Right atrium auricular region (tissue), 2 donors: ENCODE data around the gene ETV5. TPM values are rescaled to one million over a fixed set of nuclear protein-coding genes. Genes with fewer than 3 reads are reported as not detected.
"Not testable (repeated sequence)": the region's sequence is repeated elsewhere in the genome, so short reads cannot be mapped to it uniquely, and the experiment has no call there.

ENCODE experiments used
- DNase-seq: peaks from one replicate; pipeline ENCODE4 v3.0.0-alpha.2; 2019; ENCODE audit warnings: low spot score
- H3K27ac ChIP-seq, 2 donors: fragments of 200-600 bp; sonication (generic); 1 replicate in 1 of 2; 2 replicates in 1 of 2; pipeline ENCODE4 v1.5.1; 2016 to 2019
- H3K27me3 ChIP-seq, 2 donors: fragments of 200-600 bp; sonication (generic); one replicate each; pipeline versions ENCODE4 v1.5.1 to v1.6.0; 2017 to 2019
- H3K36me3 ChIP-seq: fragments of 200-600 bp; sonication (generic); one replicate; pipeline ENCODE4 v1.5.1; 2016
- H3K4me1 ChIP-seq, 2 donors: fragments of 200-600 bp; sonication (generic); one replicate each; pipeline versions ENCODE4 v1.5.1 to v1.6.0; 2017 to 2019
- H3K4me3 ChIP-seq, 2 donors: fragments of 200-600 bp; sonication (generic); 1 replicate in 1 of 2; 2 replicates in 1 of 2; pipeline ENCODE4 v1.5.1; 2017 to 2019; ENCODE audit warnings: mild to moderate bottlenecking in 1 of 2, moderate library complexity in 1 of 2
- H3K9me3 ChIP-seq, 2 donors: fragments of 200-600 bp; sonication (generic); one replicate each; pipeline ENCODE4 v1.5.1; 2019
- CTCF ChIP-seq, 2 donors: fragments of 200-600 bp; sonication (generic); IDR thresholded peaks; one replicate each; pipeline ENCODE4 v1.5.1; 2019; ENCODE audit warnings: antibody characterized with exemption in 2 of 2
- total RNA-seq, 2 donors: library from RNA; depleted of rRNA; stranded (reverse); fragments of >200 nt; gene quantifications; one replicate each; pipeline ENCODE4 v1.1.0, GENCODE V29; 2016

The ETV5 gene
- total RNA-seq, 2 donors from 2014 or later = 22.8 to 28.7 TPM

- Histone ChIP-seq H3K9me3 (peaks cover 0 to 6% of the 10 kb centered on the region in 2 donors), H3K27me3 (no peaks in the 10 kb centered on the region), H3K27ac (no peak overlapping the region), H3K4me3 (no peak overlapping the region), H3K36me3 (peaks cover 9% of the 10 kb centered on the region), H3K4me1 (no peaks in the 10 kb centered on the region)
- no peak for DNase-seq
- no peak for TF ChIP-seq CTCF (IDR thresholded peaks at IDR 0.05)
Observed at GRCh38 chr3:186042521-186043202, 66.2 kb downstream of the ETV5 start.

- H3K9me3 ChIP-seq = peaks cover 0 to 6% of the 10 kb centered on the region in 2 donors
- no peak overlapping the region for H3K27ac ChIP-seq
- H3K4me1 ChIP-seq = no peaks in the 10 kb centered on the region
- no peaks in the 10 kb centered on the region for H3K27me3 ChIP-seq
- no peak for TF ChIP-seq CTCF (IDR thresholded peaks at IDR 0.05)
- no peak overlapping the region for H3K4me3 ChIP-seq
- peaks cover 4% of the 10 kb centered on the region for H3K36me3 ChIP-seq
- no peak for DNase-seq
Observed at GRCh38 chr3:186042036-186042435, 66.9 kb downstream of the ETV5 start.

GRCh38 chr3:186038360-186038759 lies 70.5 kb downstream of the ETV5 start:
- DNase-seq = no peak
- no peaks in the 10 kb centered on the region for H3K4me1 ChIP-seq
- no peak for TF ChIP-seq CTCF (IDR thresholded peaks at IDR 0.05)
- H3K9me3 ChIP-seq = peaks cover 0 to 6% of the 10 kb centered on the region in 2 donors
- H3K27me3 ChIP-seq = no peaks in the 10 kb centered on the region
- no peak overlapping the region for H3K27ac ChIP-seq
- H3K4me3 ChIP-seq = no peak overlapping the region
- H3K36me3 ChIP-seq = no peaks in the 10 kb centered on the region

- Histone ChIP-seq H3K4me1 (no peaks in the 10 kb centered on the region), H3K27ac (no peak overlapping the region), H3K27me3 (no peaks in the 10 kb centered on the region), H3K9me3 (peaks cover 0 to 6% of the 10 kb centered on the region in 2 donors), H3K4me3 (no peak overlapping the region), H3K36me3 (no peaks in the 10 kb centered on the region)
- no peak for TF ChIP-seq CTCF (IDR thresholded peaks at IDR 0.05)
- DNase-seq = no peak
Observed at GRCh38 chr3:186035277-186035676, 73.6 kb downstream of the ETV5 start.

GRCh38 chr3:186032321-186032720 lies 76.6 kb downstream of the ETV5 start:
- H3K9me3 ChIP-seq = no peaks in the 10 kb centered on the region
- no peaks in the 10 kb centered on the region for H3K36me3 ChIP-seq
- no peak for TF ChIP-seq CTCF (IDR thresholded peaks at IDR 0.05)
- no peaks in the 10 kb centered on the region for H3K4me1 ChIP-seq
- no peak for DNase-seq
- no peaks in the 10 kb centered on the region for H3K27me3 ChIP-seq
- no peak overlapping the region for H3K27ac ChIP-seq
- H3K4me3 ChIP-seq = no peak overlapping the region

GRCh38 chr3:186025993-186026392 lies 82.9 kb downstream of the ETV5 start:
- H3K9me3 ChIP-seq, DNase-seq: not testable (repeated sequence)

More at GRCh38 chr3:186025993-186026392, 82.9 kb downstream of the ETV5 start:
- H3K27me3 ChIP-seq, H3K36me3 ChIP-seq, H3K4me3 ChIP-seq, H3K4me1 ChIP-seq, H3K27ac ChIP-seq: not testable (repeated sequence)
